Right lobe of liver (tissue), 6 donors: Measurements from ENCODE around the gene CLDN3. TPM values are rescaled to one million over a fixed set of nuclear protein-coding genes. Genes with fewer than 3 reads are reported as not detected.

Experiments used
- ATAC-seq, 4 donors: fragments of 200-7000 bp; cut with Tn5 transposase; one replicate each; pipeline ENCODE4 v1.9.1; 2020; ENCODE audit warnings: mild to moderate bottlenecking in 4 of 4, moderate library complexity in 4 of 4
- DNase-seq, 3 donors: peaks; one replicate each; pipeline ENCODE4 v3.0.0-alpha.2; 2020
- H3K27ac ChIP-seq, 3 donors: fragments of 200-600 bp; one replicate each; pipeline ENCODE4 v1.8.0; 2022
- H3K27me3 ChIP-seq, 2 donors: fragments of 200-600 bp; one replicate each; pipeline ENCODE4 v1.8.0; 2022
- H3K36me3 ChIP-seq, 4 donors: fragments of 200-600 bp; sonication (generic) in 1 of 4; one replicate each; pipeline versions ENCODE4 v1.5.1 to v1.8.0; 2017 to 2022; ENCODE audit warnings: control low read depth in 1 of 4
- H3K4me1 ChIP-seq, 4 donors: fragments of 200-600 bp; sonication (generic) in 1 of 4; one replicate each; pipeline versions ENCODE4 v1.5.1 to v1.8.0; 2017 to 2022; ENCODE audit warnings: control low read depth in 1 of 4
- H3K4me3 ChIP-seq, 3 donors: fragments of 200-600 bp; one replicate each; pipeline ENCODE4 v1.8.0; 2022
- H3K9me3 ChIP-seq, 4 donors: fragments of 200-600 bp; sonication (generic) in 1 of 4; one replicate each; pipeline versions ENCODE4 v1.5.1 to v1.8.0; 2017 to 2022; ENCODE audit warnings: control low read depth in 1 of 4
- POLR2A ChIP-seq: fragments of 450-650 bp; IDR thresholded peaks from one replicate; pipeline ENCODE4 v1.6.1; 2017; ENCODE audit warnings: antibody characterized with exemption, mild to moderate bottlenecking
- WGBS: methylation state at CpG from one replicate; pipeline ENCODE4 v1.1.6; 2018; ENCODE audit warnings: low coverage, low lambda C conversion rate; ENCODE audit not compliant: insufficient coverage; ENCODE audit errors: missing lambda C conversion rate; 5-methylcytosine and 5-hydroxymethylcytosine counted together
- intact Hi-C, 2 donors: fragments of 100-400 bp; cut with DNase I; formaldehyde crosslinking; loops; one replicate each; pipeline versions ENCODE4 v1.11.2 to v1.14.1; 2022
- total RNA-seq, 6 experiments: library from RNA; depleted of rRNA in 2 of 6; stranded (reverse); fragments of >200 nt in 2 of 6; fragmentation: NEBNext Ultra II Directional in 3 of 6; extraction: Animal tissue kit (Norgen Biotek cat#: 25700) in 3 of 6; gene quantifications; one replicate each; pipeline versions ENCODE4 v1.1.0 to v1.2.4, GENCODE V29; 2016 to 2023
- TF ChIP-seq, protein P1 (sequence below), 4 donors: fragments of 200-600 bp in 3 of 4; fragments of 450-650 bp in 1 of 4; IDR thresholded peaks; one replicate each; pipeline versions ENCODE4 v1.5.1 to v1.8.0; 2016 to 2022; ENCODE audit warnings: antibody characterized with exemption in 4 of 4, mild to moderate bottlenecking in 2 of 4
- donor health status: DM: no; HTN: yes; CAD: no.
- donor health status: DM: no; HTN: no; CAD: no.
- donor health status: DM: no; HTN: no; CAD: no.
- donor health status: DM: no; HTN: yes; CAD: no.
- donor health status: DM: no; HTN: yes; CAD: no.

CLDN3 gene
- total RNA-seq, 6 experiments from 2014 or later = 16.1 to 37.3 (median 19.9) TPM

- intact Hi-C loops = no loop called here
- ATAC-seq = no peak
- peak in 1 of 3 donors; percentile 23 for DNase-seq
- H3K27me3 ChIP-seq = no peaks in the 10 kb centered on the region
- H3K4me1 ChIP-seq = peaks cover 0 to 9% (median 0%) of the 10 kb centered on the region in 4 donors
- TF ChIP-seq, protein P1, sequence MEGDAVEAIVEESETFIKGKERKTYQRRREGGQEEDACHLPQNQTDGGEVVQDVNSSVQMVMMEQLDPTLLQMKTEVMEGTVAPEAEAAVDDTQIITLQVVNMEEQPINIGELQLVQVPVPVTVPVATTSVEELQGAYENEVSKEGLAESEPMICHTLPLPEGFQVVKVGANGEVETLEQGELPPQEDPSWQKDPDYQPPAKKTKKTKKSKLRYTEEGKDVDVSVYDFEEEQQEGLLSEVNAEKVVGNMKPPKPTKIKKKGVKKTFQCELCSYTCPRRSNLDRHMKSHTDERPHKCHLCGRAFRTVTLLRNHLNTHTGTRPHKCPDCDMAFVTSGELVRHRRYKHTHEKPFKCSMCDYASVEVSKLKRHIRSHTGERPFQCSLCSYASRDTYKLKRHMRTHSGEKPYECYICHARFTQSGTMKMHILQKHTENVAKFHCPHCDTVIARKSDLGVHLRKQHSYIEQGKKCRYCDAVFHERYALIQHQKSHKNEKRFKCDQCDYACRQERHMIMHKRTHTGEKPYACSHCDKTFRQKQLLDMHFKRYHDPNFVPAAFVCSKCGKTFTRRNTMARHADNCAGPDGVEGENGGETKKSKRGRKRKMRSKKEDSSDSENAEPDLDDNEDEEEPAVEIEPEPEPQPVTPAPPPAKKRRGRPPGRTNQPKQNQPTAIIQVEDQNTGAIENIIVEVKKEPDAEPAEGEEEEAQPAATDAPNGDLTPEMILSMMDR (IDR thresholded peaks at IDR 0.05) = no peak
- WGBS = 85% methylated on average over 13 of the region's 17 CpGs
- H3K9me3 ChIP-seq = no peaks in the 10 kb centered on the region
- H3K36me3 ChIP-seq = no peaks in the 10 kb centered on the region
- no peak overlapping the region for H3K4me3 ChIP-seq
- H3K27ac ChIP-seq = no peak overlapping the region
Observed at GRCh38 chr7:73766556-73767229, 3.4 kb downstream of the CLDN3 start.

- TF ChIP-seq POLR2A = no peak
- TF ChIP-seq, protein P1 (IDR thresholded peaks at IDR 0.05) = no peak
- no peaks in the 10 kb centered on the region for H3K9me3 ChIP-seq
- H3K36me3 ChIP-seq = no peaks in the 10 kb centered on the region
- ATAC-seq (no peak), DNase-seq (no peak)
- no peaks in the 10 kb centered on the region for H3K4me1 ChIP-seq
- no peaks in the 10 kb centered on the region for H3K27me3 ChIP-seq
- no peak overlapping the region for H3K4me3 ChIP-seq
- intact Hi-C loops = no loop called here
- WGBS = 87% methylated on average over 1 of the region's 1 CpG
- no peak overlapping the region for H3K27ac ChIP-seq
Observed at GRCh38 chr7:73762659-73762999, 7.4 kb downstream of the CLDN3 start.

DNA sequence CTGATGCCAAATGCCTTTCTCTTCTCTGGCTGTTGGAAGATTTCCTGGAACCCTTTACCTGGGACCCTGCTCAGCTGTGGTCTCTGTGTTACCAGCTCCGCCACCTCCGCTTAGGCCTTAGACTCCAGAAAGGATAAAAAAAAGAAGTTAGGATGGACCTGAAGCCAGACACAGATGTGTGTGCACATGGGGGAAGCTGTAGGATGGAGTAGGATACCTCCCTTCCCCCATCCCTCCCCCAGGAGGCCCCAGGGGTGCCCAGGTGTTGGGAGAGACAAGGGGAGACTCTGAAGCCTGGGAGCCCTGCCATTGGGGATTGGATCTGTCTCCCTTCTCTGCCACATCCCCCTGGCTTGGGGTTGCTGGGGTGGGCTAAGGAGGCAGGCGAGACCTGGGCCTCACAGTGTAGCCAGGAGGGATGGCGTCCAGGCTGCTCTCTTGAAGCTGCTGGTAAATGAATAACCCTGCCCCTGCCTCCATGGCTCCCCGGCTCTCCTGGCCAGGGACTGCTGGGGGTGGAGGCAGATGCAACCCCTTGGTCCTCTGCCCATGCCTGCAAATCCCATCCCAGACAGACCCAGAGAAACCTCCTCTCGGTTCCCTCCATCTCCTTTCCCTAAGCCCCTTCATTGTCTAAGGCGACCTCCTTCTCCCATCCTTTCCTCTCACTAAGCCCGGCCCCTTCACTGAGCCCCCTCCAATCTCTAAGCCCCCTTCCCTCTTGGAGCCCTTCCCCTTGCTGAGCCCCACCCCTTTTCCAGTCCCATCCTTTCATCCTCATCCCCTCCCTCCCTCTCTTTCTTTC is 8.0 kb downstream of the CLDN3 start:
- Histone ChIP-seq H3K36me3 (no peaks in the 10 kb centered on the region), H3K27me3 (no peaks in the 10 kb centered on the region)
- ATAC-seq = peak; percentile 16 to 37 (median 28)

DNA sequence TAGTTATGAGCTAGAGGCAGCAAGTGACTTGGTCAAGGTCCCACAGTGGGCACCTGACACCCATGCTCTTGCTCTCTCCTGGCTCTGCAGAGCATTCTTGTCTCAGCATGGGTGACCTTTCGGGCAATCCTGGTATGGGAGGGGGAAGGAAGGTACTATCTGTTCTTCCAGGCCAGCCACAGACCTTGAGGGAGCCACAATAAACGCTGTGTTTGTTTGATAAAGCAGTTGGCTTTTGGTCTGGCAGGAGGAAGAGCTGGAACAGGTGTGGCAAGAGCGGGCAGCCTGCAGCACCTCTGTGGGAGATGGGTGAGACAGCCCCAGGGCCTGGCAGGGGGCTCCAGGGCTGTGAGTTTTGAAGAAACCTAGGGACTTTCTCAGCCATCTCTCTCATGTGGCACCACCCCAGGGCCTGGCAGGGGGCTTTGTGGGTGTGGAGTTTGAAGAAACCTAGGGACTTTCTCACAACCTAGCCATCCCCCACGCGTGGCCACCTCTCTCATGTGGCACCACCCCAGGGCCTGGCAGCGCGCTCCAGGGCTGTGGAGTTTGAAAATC is 11.4 kb downstream of the CLDN3 start:
- intact Hi-C loops = no loop called here
- H3K4me1 ChIP-seq = no peaks in the 10 kb centered on the region
- 0% methylated on average over 1 of the region's 7 CpGs for WGBS
- DNase-seq (no peak), ATAC-seq (peak in 3 of 4 donors; percentile 33 to 53 (median 33))
- no peak overlapping the region for H3K4me3 ChIP-seq
- no peaks in the 10 kb centered on the region for H3K27me3 ChIP-seq
- TF ChIP-seq POLR2A = no peak
- TF ChIP-seq, protein P1 (IDR thresholded peaks at IDR 0.05) = no peak
- no peaks in the 10 kb centered on the region for H3K9me3 ChIP-seq
- H3K36me3 ChIP-seq = no peaks in the 10 kb centered on the region
- no peak overlapping the region for H3K27ac ChIP-seq

More for the DNA sequence above, 8.0 kb downstream of the CLDN3 start:
- H3K9me3 ChIP-seq = no peaks in the 10 kb centered on the region
- H3K27ac ChIP-seq = no peak overlapping the region
- no peak for DNase-seq
- H3K4me1 ChIP-seq = no peaks in the 10 kb centered on the region
- no peak overlapping the region for H3K4me3 ChIP-seq
- WGBS = 40% methylated on average over 4 of the region's 8 CpGs
- intact Hi-C loops = no loop called here
- TF ChIP-seq, protein P1 (IDR thresholded peaks at IDR 0.05) = no peak
- no peak for TF ChIP-seq POLR2A
